HG03280 (cell line): ENCODE data around the gene PRODH2.
"Not testable (repeated sequence)": the region's sequence is repeated elsewhere in the genome, so short reads cannot be mapped to it uniquely, and the experiment has no call there.

Experiments
- ATAC-seq: cut with Tn5 transposase; IDR thresholded peaks from one replicate; pipeline ENCODE4 v1.9.1; 2021; ENCODE audit warnings: mild to moderate bottlenecking, moderate library complexity; ENCODE audit not compliant: unreplicated experiment

The PRODH2 gene

DNA sequence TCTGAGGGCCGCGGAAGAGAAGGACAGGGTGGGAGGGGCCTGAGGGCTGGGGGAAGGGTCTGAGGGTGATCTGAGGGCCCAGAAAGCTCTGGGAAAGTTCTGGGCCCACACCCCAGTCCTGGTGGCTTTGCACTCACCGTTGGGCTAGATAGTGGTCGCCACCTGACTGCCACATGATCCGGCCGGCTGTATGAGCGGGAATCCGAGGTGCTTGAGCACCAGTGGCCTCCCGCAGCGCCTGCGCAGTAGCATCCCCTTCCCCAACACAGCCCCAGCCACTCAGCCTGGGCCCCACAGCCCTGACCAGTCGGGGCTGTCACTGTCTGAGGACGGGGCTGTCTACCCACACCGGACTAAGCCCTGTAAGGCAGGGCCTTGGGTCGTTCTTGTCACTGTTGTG is 15.0 kb downstream of the PRODH2 start:
- no peak for ATAC-seq

DNA sequence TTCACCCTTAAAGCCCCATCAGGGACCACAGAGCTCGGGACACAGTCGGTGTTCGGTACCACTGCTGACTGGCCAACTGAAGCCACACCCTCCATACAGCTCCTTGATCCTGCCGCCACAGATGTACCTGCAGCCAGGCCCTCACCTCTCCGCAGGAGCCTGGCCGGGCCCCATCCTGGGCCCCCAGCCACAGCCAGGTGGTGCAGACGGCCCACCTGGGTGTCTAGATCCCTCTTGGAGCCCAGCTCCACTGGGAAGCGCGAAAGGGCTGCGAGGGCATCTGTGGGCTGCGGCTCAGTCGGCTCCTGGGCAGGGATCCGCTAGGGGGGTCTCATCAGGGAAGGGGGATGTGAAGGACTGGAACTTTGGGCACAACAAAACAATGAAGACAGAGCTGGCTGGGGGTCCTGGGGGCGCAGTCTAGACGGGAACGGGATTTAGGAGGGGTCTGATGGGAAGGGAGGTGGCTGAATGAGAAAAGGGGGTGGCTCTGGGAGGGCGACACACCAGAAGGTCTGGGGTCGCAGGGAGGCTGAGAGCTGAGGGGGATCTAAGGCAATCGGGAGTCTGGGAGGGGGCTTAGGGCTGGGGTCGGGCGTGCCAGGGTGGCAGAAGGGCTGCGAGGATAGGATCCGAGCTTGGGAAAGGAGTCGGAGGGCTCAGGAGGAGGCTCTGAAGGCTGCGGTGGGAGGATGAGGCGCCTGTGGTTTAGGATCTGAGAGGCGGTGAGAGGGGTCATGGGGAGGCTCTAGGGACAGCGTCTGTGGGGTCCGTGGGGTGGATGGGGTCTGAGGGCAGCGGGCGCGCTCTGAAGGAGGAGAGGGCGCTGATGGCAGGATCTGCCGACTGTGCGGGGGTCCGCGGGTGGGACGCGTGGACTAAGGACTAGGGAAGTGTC is 15.8 kb downstream of the PRODH2 start:
- no peak for ATAC-seq

DNA sequence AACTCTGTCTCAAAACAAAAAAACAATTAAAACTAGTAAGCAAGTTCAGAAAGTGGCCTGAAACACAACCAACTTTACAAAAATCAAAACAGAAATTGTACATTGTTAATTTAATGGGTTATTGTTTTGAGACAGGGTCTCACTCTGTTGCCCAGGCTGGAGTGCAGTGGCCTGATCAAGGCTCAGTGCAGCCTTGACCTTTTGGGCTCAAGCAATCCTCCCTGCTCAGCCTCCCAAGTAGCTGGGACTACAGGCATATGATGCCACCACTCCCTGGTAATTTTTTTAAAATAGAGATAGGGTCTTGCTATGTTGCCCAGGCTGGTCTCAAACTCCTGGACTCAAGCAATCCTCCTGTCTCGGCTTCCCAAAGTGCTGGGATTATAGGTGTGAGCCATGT is 17.1 kb downstream of the PRODH2 start:
- not testable (repeated sequence) for ATAC-seq

DNA sequence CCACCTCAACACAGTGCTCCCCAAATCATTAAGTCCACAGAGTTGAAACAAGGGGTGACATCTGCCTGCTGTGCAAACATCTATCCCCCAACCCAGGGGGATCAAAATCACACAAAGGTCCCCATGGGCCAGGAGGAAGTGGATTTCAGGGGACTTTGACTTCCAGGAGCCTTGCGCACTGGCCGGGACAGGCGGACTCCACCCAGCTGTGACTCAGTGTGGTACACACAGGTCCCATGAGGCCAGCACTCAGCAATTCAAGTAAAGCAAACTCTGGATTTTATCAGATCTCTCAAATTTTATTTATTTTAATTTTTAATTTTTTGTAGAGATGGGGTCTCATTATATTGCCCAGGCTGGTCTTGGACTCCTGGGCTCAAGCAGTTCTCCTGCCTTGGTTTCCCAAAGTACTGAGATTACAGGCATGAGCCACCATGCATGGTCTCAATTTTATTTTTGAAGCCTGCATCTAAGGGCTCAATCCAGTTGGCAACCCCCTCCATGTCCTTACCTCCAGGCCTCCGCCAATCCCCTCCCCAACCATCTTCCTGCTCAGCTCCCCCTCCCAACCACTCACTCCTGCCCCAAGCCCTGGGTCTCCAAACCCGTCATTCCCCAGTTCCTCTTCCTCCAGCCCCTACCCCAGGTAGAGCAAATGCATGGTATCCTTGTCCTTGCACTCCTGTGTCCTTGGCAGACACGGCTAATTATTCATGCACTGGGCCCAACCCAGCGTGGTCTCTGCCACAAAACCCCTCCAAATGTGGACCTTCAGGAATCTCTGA is 19.1 kb downstream of the PRODH2 start:
- ATAC-seq: no peak

DNA sequence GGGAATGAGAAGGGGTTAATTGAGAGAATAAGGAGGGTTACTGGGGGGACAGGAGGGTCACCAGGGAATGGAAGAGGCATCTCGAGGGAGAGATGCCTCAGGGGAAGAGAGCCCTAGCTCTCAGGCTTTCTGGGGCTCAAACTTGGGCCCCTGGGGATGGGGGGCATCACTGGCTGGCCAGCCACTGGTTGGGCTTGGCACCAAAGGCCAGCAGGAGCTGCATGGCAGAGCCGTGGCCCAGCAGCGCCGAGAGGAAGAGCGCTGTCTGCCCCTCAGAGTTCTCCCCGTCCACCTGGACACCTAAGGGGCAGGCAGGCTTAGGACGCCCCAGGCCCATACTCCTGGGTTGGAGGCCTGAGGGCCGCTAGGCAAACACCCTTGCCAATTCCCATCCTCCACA is 19.8 kb downstream of the PRODH2 start:
- no peak for ATAC-seq

DNA sequence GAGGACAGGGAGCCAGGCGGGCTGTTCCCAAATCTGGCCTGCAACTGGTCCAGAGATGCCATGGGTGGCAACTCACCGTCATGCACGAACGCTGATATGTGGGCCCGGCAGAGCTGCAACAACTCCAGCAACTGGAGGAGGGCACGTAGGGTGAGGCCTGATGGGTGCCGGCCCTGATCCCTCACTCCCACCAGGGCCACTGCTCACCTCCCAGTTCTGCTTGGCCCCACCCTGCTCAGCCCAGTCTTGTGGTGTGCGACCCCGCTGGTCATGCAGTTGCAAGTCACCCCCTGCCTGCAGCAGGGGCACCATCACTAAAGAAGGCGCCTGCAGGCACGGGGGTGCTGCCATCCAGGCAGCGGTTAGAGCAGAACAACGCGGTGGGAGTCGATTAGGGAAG is 20.3 kb downstream of the PRODH2 start:
- ATAC-seq: no peak

DNA sequence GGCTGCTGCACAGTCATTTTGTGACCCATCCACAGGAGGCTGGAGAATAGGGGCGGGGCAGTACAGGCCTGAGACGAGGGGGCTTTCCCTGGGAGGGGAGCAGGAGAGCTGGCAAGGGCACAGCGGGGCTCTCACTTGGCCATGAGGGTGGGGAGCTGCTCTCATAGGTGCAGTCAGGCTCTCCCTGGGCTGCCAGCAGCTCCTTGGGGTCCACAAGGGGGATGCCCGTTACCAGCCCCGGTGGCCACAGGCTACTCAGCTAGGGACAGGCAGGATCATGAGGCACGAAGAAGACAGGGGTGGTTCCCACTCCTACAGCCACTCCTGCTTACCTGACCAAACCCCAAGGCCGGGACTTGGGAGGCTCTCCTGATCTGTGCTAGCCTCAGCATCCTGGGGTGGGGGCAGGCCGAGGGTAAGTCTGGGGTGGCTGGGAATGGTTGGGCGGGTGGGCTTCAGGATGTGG is 20.8 kb downstream of the PRODH2 start:
- no peak for ATAC-seq

DNA sequence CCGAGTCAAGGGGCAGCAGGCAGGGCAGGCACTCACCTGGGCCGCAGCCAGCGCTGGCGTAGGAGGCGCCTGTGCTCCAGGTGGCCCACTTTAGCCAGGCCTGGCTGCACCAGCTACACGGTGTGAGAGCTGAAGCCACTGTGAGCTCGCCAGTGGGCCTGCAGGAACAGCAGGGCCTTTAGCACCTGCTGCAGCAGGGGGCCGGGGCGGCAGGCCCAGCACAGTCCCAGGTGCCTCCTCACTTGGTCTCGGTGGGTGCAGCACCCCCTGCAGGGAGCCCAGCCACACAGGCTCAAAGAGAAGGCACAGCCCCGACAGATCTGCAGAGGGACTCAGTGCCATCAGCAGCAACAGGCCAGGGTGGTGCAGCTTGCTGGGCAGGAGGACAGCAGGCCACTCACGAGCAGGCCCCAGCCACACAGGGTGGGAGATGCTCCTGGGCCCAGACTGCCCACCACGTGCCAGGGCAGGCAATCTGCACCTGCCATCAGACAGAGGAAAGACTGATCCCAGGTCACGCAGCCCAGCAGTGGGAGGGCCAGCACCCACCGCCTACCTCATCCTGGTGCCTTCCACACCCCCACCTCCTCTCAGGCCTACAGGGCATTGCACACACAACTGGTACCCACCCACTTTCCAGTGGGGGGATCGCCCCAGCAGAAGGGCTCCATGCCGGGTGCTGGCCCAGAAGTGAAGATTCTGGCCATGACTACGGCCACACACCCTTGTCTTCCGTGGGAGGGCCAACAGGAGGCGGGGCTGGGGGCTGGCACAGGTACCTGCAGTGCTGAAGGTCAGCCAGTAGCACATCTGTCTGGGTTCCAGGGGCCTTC is 21.4 kb downstream of the PRODH2 start:
- ATAC-seq: no peak

DNA sequence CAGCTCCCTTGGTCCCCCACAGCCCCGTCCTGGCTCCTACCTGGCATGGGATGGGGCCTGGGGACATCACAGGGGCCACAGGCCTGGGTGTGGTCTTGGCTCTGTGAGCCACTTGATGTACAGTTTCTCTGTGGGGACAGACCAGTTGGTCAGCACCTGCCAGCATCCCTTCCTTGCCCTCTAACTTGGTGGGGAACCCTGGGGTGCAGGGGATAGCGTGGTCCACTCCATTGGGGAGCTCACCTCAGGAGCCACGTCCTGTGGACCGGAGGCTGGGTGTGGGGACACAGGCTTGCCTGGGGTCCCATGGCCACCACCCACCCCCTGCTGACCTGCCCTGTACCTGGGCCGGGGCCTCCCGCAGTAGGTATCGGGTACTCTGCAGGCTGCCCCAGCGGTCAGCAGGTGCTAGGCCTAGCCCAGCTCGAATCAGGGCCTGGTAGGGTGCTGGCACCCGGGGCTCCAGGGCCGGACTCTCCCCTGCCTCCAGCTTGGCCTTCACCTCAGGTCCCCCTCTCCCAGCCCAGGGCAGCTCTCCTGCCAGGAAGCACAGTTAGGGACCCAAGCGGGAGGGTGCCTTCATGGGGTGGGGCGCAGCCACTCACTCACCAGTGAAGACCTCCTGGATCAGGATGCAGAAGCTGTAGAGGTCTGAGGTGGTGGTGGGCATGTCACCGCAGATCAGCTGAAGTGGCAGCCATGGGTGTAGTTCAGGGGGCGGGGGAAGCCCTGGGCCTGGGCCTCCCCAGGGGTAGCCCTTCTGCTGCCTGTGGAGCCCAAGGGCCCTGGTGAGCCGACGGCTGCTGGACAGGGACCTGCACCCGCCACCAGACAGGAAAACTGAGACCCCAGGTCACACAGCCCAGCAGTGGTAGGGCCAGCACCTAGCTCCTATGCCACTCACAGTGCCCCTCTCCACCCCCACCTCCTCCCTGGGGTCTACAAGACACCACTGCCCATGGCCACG is 22.4 kb downstream of the PRODH2 start:
- no peak for ATAC-seq

DNA sequence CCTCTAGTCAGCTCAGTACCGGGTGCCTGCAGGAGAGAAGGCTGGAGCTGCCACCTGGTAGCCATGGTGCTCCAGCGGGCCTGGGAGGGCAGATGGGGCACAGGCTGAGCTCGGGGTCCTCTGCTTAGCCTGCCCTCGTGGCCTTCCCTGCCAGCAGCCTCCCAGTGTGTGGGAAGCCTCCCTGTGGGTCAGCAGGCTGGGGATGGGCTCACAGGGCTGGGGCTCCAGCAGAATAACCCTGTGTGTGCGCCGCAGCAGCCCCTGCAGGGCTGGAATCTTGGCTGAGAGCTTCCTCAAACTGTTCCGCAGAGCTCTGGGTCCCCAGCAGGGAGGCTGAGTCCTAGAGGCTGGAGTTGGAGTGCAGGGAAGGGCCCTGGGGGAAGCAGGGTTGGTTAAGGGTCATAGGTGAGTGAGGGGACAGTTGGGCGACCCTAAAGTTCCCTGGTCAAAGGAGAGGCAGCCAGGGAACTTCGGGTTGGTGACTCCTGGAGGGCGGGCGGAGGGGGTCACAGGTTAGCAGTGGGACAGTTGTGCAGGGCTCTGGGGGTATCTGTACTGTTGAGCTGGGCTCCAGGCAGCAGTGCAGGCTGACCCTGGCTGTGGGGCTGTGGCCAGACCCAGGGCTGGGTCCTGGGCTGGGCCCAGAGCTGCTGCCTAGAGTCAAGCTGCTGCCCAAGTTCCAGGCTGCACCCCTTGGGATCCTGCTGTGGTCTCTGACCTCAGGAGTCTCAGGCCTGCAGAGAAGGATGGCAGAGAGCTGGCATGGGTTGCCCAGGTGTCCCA is 23.3 kb downstream of the PRODH2 start:
- ATAC-seq: no peak

DNA sequence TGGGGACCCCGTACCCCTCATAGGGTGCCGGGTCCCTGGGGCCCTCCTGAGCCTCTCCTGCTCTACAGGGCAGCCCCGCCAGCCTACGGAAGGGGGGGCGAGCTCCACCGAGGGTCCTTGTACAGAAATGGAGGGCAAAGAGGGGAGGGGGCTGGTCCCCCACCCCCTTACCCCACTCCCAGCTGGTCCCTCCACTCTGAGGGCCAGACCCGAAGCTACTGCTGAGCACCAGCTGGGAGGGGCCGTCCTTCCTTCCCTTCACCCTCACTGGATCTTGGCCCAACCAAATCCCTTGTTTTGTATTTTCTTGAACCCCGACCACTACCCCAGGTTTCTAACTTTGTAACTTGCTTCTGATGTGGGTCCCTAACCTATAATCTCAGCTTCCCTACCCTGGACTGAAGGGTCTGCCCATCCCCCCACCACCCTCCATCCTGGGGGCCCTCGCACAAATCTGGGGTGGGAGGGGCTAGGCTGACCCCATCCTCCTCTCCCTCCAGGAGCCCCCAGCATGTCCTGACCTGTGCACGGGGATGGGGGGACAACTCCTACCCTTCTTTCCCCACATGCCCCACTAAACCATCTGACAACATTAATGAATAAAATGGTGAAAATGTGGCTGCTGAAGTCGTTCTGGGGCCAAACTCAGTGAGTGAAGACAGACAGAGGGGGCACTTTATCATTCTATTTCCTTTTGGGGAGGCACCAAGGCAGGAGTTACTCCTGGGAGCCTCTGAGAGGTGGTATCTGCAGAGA is 24.3 kb downstream of the PRODH2 start:
- ATAC-seq: no peak

DNA sequence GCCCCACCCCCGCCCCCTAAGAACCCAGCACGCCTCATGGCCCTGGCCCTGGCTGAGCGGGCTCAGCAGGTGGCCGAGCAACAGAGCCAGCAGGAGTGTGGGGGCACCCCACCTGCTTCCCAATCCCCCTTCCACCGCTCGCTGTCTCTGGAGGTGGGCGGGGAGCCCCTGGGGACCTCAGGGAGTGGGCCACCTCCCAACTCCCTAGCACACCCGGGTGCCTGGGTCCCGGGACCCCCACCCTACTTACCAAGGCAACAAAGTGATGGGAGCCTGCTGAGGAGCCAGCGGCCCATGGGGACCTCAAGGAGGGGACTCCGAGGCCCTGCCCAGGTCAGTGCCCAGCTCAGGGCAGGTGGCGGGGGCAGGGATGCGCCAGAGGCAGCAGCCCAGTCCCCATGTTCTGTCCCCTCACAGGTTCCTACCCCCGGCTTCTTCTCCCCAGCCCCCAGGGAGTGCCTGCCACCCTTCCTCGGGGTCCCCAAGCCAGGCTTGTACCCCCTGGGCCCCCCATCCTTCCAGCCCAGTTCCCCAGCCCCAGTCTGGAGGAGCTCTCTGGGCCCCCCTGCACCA is 25.3 kb downstream of the PRODH2 start:
- no peak for ATAC-seq

DNA sequence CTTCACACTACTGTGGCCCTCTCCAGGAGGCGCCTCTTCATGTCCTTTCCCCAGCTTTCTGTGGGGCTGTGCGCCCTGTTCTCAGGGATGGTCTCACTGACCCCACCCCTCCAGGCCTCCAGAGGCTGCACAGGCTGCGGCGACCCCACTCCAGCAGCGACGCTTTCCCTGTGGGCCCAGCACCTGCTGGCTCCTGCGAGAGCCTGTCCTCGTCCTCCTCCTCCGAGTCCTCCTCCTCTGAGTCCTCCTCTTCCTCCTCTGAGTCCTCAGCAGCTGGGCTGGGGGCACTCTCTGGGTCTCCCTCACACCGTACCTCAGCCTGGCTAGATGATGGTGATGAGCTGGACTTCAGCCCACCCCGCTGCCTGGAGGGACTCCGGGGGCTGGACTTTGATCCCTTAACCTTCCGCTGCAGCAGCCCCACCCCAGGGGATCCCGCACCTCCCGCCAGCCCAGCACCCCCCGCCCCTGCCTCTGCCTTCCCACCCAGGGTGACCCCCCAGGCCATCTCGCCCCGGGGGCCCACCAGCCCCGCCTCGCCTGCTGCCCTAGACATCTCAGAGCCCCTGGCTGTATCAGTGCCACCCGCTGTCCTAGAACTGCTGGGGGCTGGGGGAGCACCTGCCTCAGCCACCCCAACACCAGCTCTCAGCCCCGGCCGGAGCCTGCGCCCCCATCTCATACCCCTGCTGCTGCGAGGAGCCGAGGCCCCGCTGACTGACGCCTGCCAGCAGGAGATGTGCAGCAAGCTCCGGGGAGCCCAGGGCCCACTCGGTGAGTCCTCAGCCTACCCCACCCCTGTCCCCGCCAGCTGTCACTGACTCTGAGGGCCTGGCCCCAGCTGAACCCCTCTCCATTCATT is 26.1 kb downstream of the PRODH2 start:
- no peak for ATAC-seq

DNA sequence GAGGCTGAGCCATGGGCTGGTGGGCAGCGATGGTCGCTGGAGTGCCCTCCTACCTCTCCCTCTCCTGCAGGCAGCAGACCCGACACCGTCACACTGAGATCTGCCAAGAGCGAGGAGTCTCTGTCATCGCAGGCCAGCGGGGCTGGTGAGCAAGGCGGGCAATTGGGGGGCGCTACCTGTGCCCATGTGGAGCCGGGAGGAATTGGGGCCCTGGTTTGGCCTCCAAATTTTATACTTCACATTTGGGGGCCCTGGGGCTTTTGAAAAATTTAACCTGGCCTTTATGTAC is 27.4 kb downstream of the PRODH2 start:
- no peak for ATAC-seq

DNA sequence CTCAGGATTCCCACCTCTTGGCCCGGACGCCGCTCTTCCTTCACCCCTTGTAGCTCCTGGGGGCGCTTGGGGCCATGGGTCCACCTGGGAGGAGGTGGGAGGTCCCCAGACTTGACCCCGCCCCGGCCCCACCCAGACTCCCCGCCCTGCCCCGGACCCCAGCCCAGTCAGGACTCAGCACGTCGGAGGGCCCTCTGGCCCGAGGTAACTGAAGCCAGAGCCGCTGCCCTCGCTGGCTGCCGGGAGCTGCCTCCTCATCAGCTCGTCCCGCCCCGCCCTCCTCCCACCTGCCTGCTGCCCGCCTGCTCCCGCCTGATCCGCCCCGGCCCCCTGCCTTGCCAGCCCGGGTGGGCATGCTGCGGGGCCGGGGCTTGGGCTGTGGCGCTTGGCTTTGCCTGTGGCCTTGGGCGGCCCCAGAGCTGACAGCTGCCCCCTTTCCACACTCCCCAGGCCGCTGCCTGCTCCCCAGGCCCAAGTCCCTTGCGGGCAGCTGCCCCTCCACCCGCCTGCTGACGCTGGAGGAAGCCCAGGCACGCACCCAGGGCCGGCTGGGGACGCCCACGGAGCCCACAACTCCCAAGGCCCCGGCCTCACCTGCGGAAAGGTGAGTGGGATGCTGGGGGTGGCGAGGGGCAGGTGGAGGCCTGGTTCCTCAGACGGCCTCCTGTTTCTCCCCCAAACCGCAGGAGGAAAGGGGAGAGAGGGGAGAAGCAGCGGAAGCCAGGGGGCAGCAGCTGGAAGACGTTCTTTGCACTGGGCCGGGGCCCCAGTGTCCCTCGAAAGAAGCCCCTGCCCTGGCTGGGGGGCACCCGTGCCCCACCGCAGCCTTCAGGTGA is 27.9 kb downstream of the PRODH2 start:
- no peak for ATAC-seq
